ENCODE measurements around the gene ZNF710. TPM values are rescaled to one million over a fixed set of nuclear protein-coding genes. Genes with fewer than 3 reads are reported as not detected.

Gene ZNF710
- polyA plus RNA-seq, 1 of the 3 experiments (the other 2 are of a cell fraction) = 2.7 TPM

DNA sequence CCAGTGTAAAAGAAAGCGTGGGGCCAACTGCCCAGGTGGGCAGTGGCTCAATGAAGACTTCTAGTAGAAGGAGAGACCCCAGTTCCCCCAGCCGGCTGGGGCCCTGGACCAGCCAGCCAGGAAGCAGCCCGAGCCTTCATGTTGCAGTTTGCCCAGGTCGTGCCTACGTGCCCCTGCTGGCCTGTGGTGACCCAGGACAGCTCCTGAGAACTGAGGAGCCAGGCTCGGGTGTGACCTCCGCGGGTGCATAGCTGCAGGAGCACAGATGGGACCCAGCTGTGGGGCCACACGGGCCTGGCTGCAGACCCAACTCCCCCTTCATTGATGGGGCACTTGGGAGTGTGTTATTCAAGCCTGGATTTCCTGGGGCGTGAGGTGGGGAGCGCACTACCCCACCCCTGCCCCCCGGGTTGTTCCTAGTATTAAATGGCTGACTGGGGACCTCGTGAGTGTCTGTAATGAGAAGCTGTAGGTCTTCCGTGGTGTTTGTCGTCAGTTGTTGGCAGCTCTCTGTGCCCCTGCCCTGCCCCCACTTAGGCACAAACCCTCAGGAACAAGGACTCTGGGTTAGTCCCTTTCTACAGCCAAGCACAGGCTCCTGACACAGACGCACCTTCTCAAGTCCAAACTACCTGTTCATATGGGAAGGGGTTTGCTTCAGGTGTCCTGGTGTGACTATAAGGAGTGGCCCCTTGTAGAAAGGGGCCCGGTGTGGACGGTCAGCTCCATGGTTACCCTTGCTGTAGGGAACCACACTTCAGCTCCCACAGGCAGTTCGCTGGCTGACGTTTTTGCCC is 62.0 kb downstream of the ZNF710 start:
- H3K4me2 ChIP-seq = no peak overlapping the region
- no peaks in the 10 kb centered on the region for H4K20me1 ChIP-seq (ENCODE audit: insufficient read depth)
- no peaks in the 10 kb centered on the region for H3K9me3 ChIP-seq
- ChIA-PET POLR2A (no interaction called here), CTCF (interaction anchor here (0.6 to 2.7 kb wide), 4 partner anchors 8 to 303 kb away, joined by 3 to 10 read pairs (median 6); no protein-coding TSS in a partner anchor)
- H3K4me3 ChIP-seq (ENCODE audit: low read depth in 2 of 2, low read length in 1 of 2) = no peak overlapping the region
- no peak overlapping the region for H2AFZ ChIP-seq (ENCODE audit: low read depth)
- H3K27ac ChIP-seq (ENCODE audit: low read depth in 2 of 2, low read length in 1 of 2) = no peak overlapping the region
- 90% methylated on average over 17 of the region's 20 CpGs for WGBS (ENCODE audit: low lambda C conversion rate)
- peaks cover 0 to 14% of the 10 kb centered on the region in 2 experiments; a peak in 1 of 4 replicates for H3K4me1 ChIP-seq (ENCODE audit: control insufficient read depth in 1 of 2, insufficient read depth in 2 of 2, low read depth in 1 of 2, low read length in 1 of 2)
- no peaks in the 10 kb centered on the region for H3F3A ChIP-seq (replicated peaks; ENCODE audit: insufficient read depth)
- no peak for DNase-seq
- no peaks in the 10 kb centered on the region for H3K9me2 ChIP-seq
- TF ChIP-seq NRF1 (IDR thresholded peaks at IDR 0.05; ENCODE audit: low read depth, low read length) (no peak), RXRA (IDR thresholded peaks at IDR 0.05; ENCODE audit: borderline replicate concordance, low read depth) (no peak), ELF1 (IDR thresholded peaks at IDR 0.05) (no peak), JUND (IDR thresholded peaks at IDR 0.05) (no peak), RAD21 (IDR thresholded peaks at IDR 0.05; ENCODE audit: low read length) (no peak)
- no peaks in the 10 kb centered on the region for H3K27me3 ChIP-seq (ENCODE audit: insufficient read depth)
- H3K36me3 ChIP-seq (replicated peaks in 1 of 2; ENCODE audit: control insufficient read depth in 1 of 2, insufficient read depth in 2 of 2, low read length in 1 of 2) = no peaks in the 10 kb centered on the region
- no peaks in the 10 kb centered on the region for H3K79me2 ChIP-seq (ENCODE audit: insufficient read depth)
- no peak overlapping the region for H3K9ac ChIP-seq

DNA sequence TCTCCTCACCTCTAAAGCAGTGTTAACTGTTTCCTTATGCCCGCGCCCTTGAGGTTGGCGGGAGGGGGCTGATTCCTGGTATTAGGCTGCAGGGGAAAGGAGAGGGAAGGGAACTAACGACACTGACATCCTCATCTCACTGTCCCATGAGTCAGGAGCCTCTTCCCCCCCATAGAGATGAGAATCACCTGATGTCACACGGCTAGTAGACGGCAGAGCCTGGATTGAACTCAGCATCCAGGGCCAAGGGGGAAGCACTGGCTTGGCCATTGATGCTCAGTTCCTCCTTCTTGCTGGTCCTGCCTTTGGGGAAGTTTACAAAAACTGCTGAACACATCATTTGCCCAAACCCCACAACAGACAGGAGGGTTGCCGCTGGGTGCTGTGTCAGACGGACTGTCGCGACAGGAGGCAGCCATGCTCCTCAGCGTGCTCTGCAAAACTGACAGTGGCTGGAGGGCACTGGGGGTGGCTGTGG is 62.7 kb downstream of the ZNF710 start:
- no peaks in the 10 kb centered on the region for H3K9me3 ChIP-seq
- no peak overlapping the region for H3K4me2 ChIP-seq
- H3F3A ChIP-seq (replicated peaks; ENCODE audit: insufficient read depth) = no peaks in the 10 kb centered on the region
- no peak overlapping the region for H3K9ac ChIP-seq
- H3K27ac ChIP-seq (ENCODE audit: low read depth in 2 of 2, low read length in 1 of 2) = no peak overlapping the region
- H3K36me3 ChIP-seq (replicated peaks in 1 of 2; ENCODE audit: control insufficient read depth in 1 of 2, insufficient read depth in 2 of 2, low read length in 1 of 2) = no peaks in the 10 kb centered on the region
- CTCF ChIA-PET = interaction anchor here (0.9 to 2.5 kb wide), 3 partner anchors 11 to 303 kb away, joined by 3 to 8 read pairs (median 3); no protein-coding TSS in a partner anchor
- no peak for DNase-seq
- no peaks in the 10 kb centered on the region for H3K27me3 ChIP-seq (ENCODE audit: insufficient read depth)
- H3K4me1 ChIP-seq (ENCODE audit: control insufficient read depth in 1 of 2, insufficient read depth in 2 of 2, low read depth in 1 of 2, low read length in 1 of 2) = peaks cover 0 to 14% of the 10 kb centered on the region in 2 experiments; a peak in 1 of 4 replicates
- no peaks in the 10 kb centered on the region for H4K20me1 ChIP-seq (ENCODE audit: insufficient read depth)
- POLR2A ChIA-PET = no interaction called here
- no peak overlapping the region for H2AFZ ChIP-seq (ENCODE audit: low read depth)
- H3K79me2 ChIP-seq (ENCODE audit: insufficient read depth) = no peaks in the 10 kb centered on the region
- WGBS (ENCODE audit: low lambda C conversion rate) = 78% methylated on average over 6 of the region's 11 CpGs
- no peak overlapping the region for H3K4me3 ChIP-seq (ENCODE audit: low read depth in 2 of 2, low read length in 1 of 2)
- no peaks in the 10 kb centered on the region for H3K9me2 ChIP-seq
- TF ChIP-seq FOSL2 (IDR thresholded peaks at IDR 0.05; ENCODE audit: borderline replicate concordance, low read depth) (no peak), TCF12 (IDR thresholded peaks at IDR 0.05) (no peak), JUND (IDR thresholded peaks at IDR 0.05) (no peak), SMC3 (IDR thresholded peaks at IDR 0.05; ENCODE audit: low read depth, low read length) (no peak), FOXJ3 (CRISPR knock-in tag; IDR thresholded peaks at IDR 0.05) (no peak), GABPA (IDR thresholded peaks at IDR 0.05; ENCODE audit: low read depth) (no peak), GATA2 (CRISPR knock-in tag; IDR thresholded peaks at IDR 0.05) (no peak)
- TF ChIP-seq, protein P1, sequence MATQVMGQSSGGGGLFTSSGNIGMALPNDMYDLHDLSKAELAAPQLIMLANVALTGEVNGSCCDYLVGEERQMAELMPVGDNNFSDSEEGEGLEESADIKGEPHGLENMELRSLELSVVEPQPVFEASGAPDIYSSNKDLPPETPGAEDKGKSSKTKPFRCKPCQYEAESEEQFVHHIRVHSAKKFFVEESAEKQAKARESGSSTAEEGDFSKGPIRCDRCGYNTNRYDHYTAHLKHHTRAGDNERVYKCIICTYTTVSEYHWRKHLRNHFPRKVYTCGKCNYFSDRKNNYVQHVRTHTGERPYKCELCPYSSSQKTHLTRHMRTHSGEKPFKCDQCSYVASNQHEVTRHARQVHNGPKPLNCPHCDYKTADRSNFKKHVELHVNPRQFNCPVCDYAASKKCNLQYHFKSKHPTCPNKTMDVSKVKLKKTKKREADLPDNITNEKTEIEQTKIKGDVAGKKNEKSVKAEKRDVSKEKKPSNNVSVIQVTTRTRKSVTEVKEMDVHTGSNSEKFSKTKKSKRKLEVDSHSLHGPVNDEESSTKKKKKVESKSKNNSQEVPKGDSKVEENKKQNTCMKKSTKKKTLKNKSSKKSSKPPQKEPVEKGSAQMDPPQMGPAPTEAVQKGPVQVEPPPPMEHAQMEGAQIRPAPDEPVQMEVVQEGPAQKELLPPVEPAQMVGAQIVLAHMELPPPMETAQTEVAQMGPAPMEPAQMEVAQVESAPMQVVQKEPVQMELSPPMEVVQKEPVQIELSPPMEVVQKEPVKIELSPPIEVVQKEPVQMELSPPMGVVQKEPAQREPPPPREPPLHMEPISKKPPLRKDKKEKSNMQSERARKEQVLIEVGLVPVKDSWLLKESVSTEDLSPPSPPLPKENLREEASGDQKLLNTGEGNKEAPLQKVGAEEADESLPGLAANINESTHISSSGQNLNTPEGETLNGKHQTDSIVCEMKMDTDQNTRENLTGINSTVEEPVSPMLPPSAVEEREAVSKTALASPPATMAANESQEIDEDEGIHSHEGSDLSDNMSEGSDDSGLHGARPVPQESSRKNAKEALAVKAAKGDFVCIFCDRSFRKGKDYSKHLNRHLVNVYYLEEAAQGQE (IDR thresholded peaks at IDR 0.05; ENCODE audit: low read depth, low read length) = no peak
- TF ChIP-seq, protein P2, sequence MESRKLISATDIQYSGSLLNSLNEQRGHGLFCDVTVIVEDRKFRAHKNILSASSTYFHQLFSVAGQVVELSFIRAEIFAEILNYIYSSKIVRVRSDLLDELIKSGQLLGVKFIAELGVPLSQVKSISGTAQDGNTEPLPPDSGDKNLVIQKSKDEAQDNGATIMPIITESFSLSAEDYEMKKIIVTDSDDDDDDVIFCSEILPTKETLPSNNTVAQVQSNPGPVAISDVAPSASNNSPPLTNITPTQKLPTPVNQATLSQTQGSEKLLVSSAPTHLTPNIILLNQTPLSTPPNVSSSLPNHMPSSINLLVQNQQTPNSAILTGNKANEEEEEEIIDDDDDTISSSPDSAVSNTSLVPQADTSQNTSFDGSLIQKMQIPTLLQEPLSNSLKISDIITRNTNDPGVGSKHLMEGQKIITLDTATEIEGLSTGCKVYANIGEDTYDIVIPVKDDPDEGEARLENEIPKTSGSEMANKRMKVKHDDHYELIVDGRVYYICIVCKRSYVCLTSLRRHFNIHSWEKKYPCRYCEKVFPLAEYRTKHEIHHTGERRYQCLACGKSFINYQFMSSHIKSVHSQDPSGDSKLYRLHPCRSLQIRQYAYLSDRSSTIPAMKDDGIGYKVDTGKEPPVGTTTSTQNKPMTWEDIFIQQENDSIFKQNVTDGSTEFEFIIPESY (IDR thresholded peaks at IDR 0.05; ENCODE audit: borderline replicate concordance, low read depth) = no peak
- TF ChIP-seq, protein P3, sequence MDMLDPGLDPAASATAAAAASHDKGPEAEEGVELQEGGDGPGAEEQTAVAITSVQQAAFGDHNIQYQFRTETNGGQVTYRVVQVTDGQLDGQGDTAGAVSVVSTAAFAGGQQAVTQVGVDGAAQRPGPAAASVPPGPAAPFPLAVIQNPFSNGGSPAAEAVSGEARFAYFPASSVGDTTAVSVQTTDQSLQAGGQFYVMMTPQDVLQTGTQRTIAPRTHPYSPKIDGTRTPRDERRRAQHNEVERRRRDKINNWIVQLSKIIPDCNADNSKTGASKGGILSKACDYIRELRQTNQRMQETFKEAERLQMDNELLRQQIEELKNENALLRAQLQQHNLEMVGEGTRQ (IDR thresholded peaks at IDR 0.05; ENCODE audit: borderline replicate concordance, low read depth, low read length) = no peak
